ENCODE data around the gene ARRDC3.

The ARRDC3 gene

DNA sequence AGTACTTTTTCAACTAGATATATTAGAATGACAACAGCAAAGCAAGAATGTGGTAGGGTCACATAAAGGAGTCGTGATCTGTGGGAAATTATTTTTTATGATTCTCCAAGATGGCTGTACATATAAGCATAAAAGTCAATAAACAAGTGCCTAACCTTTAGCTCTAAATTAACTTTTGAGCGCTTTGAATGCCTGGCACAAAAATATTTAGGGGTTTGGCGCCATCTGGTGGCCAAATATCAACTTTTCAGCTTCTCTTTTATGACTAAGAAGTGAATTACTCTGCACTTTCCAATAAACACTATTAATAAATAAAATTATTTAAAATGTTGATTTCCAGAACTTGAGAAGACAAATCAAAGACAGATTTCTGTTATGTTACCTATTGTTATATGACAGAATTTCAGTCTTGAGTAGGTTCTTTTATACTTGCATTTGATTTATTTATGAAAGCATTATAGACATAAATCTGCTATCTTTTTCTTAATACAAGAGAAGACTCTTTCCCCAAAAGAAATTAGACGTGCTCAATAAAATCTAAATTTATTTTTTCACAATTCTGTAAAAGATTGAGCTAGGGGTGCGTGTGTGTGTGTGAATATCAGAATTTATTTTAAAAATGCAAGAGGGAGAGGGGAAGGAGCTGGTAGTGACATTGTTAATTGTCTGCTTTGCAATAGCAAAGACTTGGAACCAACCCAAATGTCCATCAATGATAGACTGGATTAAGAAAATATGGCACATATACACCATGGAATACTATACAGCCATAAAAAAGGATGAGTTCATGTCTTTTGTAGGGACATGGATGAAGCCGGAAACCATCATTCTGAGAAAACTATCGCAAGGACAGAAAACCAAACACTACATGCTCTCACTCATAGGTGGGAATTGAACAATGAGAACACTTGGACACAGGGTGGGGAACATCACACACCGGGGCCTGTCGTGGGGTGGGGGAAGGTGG is 36.7 kb upstream of the ARRDC3 start:
- Histone ChIP-seq H3K9me3 (ENCODE audit: control insufficient read depth, insufficient read depth, low read depth, low read length) (no peaks in the 10 kb centered on the region), H3K4me1 (ENCODE audit: control insufficient read depth, insufficient read depth, low read length) (peaks cover 3% of the 10 kb centered on the region), H3K27ac (ENCODE audit: extremely low read depth, low read depth, low read length) (no peak overlapping the region), H3K4me3 (ENCODE audit: low read depth, low read length) (no peak overlapping the region), H3K36me3 (ENCODE audit: control insufficient read depth in 2 of 2, insufficient read depth in 1 of 2, low read length in 2 of 2) (no peaks in the 10 kb centered on the region)
- ChIA-PET CTCF (interaction anchor here (0.6 to 7.6 kb wide), 53 partner anchors 9 to 1203 kb away, joined by 3 to 98 read pairs (median 4); no protein-coding TSS in a partner anchor), POLR2A (interaction anchor here (1.3 kb wide), 1 partner anchor 39 kb away, joined by 13 read pairs; no protein-coding TSS in a partner anchor)
- TF ChIP-seq ZBTB49 (tag by site-specific recombination; IDR thresholded peaks at IDR 0.05; ENCODE audit: low read depth) (no peak), ZNF544 (tag by site-specific recombination; IDR thresholded peaks at IDR 0.05) (no peak), ZSCAN30 (tag by site-specific recombination; IDR thresholded peaks at IDR 0.05) (0 out of 2 replicates have a peak, but pooled peaks have one; percentile 32), ZNF660 (tag by site-specific recombination; IDR thresholded peaks at IDR 0.05) (0 out of 2 replicates have a peak, but pooled peaks have one; percentile 37), KLF7 (tag by site-specific recombination; IDR thresholded peaks at IDR 0.05; ENCODE audit: borderline replicate concordance) (no peak), SP3 (tag by site-specific recombination; IDR thresholded peaks at IDR 0.05) (no peak), ZNF37A (tag by site-specific recombination; IDR thresholded peaks at IDR 0.05) (no peak), PRDM6 (tag by site-specific recombination; IDR thresholded peaks at IDR 0.05) (peak; percentile 35; the same call in 1 of the 2 replicates), ZFP37 (tag by site-specific recombination; IDR thresholded peaks at IDR 0.05) (no peak), ZNF366 (tag by site-specific recombination; conservative IDR thresholded peaks at IDR 0.05) (no peak), ZNF654 (tag by site-specific recombination; IDR thresholded peaks at IDR 0.05; ENCODE audit: low read depth) (peak; percentile 74), ZSCAN16 (tag by site-specific recombination; IDR thresholded peaks at IDR 0.05) (no peak), IKZF3 (tag by site-specific recombination; IDR thresholded peaks at IDR 0.05) (no peak), ZNF350 (tag by site-specific recombination; IDR thresholded peaks at IDR 0.05) (no peak), ZNF146 (tag by site-specific recombination; IDR thresholded peaks at IDR 0.05) (peak; percentile 98), PRDM1 (tag by site-specific recombination; IDR thresholded peaks at IDR 0.05) (peak; percentile 26; the same call in 1 of the 2 replicates)
- TF ChIP-seq, protein P1, sequence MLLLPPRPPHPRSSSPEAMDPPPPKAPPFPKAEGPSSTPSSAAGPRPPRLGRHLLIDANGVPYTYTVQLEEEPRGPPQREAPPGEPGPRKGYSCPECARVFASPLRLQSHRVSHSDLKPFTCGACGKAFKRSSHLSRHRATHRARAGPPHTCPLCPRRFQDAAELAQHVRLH (tag by site-specific recombination; IDR thresholded peaks at IDR 0.05): peak; percentile 73
- TF ChIP-seq, protein P2, sequence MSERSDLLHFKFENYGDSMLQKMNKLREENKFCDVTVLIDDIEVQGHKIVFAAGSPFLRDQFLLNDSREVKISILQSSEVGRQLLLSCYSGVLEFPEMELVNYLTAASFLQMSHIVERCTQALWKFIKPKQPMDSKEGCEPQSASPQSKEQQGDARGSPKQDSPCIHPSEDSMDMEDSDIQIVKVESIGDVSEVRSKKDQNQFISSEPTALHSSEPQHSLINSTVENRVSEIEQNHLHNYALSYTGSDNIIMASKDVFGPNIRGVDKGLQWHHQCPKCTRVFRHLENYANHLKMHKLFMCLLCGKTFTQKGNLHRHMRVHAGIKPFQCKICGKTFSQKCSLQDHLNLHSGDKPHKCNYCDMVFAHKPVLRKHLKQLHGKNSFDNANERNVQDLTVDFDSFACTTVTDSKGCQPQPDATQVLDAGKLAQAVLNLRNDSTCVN (tag by site-specific recombination; optimal IDR thresholded peaks at IDR 0.05): no peak

- Histone ChIP-seq H3K27ac (ENCODE audit: extremely low read depth, low read depth, low read length) (no peak overlapping the region), H3K4me1 (ENCODE audit: control insufficient read depth, insufficient read depth, low read length) (peaks cover 3% of the 10 kb centered on the region), H3K4me3 (ENCODE audit: low read depth, low read length) (no peak overlapping the region), H3K9me3 (ENCODE audit: control insufficient read depth, insufficient read depth, low read depth, low read length) (no peaks in the 10 kb centered on the region), H3K36me3 (ENCODE audit: control insufficient read depth in 2 of 2, insufficient read depth in 1 of 2, low read length in 2 of 2) (no peaks in the 10 kb centered on the region)
- ChIA-PET POLR2A (interaction anchor here (1.3 kb wide), 1 partner anchor 38 kb away, joined by 13 read pairs; no protein-coding TSS in a partner anchor), CTCF (interaction anchor here (0.6 to 7.6 kb wide), 44 partner anchors 9 to 1039 kb away, joined by 3 to 98 read pairs (median 4); no protein-coding TSS in a partner anchor)
- TF ChIP-seq, protein P3, sequence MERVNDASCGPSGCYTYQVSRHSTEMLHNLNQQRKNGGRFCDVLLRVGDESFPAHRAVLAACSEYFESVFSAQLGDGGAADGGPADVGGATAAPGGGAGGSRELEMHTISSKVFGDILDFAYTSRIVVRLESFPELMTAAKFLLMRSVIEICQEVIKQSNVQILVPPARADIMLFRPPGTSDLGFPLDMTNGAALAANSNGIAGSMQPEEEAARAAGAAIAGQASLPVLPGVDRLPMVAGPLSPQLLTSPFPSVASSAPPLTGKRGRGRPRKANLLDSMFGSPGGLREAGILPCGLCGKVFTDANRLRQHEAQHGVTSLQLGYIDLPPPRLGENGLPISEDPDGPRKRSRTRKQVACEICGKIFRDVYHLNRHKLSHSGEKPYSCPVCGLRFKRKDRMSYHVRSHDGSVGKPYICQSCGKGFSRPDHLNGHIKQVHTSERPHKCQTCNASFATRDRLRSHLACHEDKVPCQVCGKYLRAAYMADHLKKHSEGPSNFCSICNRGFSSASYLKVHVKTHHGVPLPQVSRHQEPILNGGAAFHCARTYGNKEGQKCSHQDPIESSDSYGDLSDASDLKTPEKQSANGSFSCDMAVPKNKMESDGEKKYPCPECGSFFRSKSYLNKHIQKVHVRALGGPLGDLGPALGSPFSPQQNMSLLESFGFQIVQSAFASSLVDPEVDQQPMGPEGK (tag by site-specific recombination; IDR thresholded peaks at IDR 0.05): no peak
- TF ChIP-seq ZNF24 (tag by site-specific recombination; IDR thresholded peaks at IDR 0.05) (no peak), ZNF16 (tag by site-specific recombination; IDR thresholded peaks at IDR 0.05; ENCODE audit: low read depth) (no peak)
- TF ChIP-seq, protein P4, sequence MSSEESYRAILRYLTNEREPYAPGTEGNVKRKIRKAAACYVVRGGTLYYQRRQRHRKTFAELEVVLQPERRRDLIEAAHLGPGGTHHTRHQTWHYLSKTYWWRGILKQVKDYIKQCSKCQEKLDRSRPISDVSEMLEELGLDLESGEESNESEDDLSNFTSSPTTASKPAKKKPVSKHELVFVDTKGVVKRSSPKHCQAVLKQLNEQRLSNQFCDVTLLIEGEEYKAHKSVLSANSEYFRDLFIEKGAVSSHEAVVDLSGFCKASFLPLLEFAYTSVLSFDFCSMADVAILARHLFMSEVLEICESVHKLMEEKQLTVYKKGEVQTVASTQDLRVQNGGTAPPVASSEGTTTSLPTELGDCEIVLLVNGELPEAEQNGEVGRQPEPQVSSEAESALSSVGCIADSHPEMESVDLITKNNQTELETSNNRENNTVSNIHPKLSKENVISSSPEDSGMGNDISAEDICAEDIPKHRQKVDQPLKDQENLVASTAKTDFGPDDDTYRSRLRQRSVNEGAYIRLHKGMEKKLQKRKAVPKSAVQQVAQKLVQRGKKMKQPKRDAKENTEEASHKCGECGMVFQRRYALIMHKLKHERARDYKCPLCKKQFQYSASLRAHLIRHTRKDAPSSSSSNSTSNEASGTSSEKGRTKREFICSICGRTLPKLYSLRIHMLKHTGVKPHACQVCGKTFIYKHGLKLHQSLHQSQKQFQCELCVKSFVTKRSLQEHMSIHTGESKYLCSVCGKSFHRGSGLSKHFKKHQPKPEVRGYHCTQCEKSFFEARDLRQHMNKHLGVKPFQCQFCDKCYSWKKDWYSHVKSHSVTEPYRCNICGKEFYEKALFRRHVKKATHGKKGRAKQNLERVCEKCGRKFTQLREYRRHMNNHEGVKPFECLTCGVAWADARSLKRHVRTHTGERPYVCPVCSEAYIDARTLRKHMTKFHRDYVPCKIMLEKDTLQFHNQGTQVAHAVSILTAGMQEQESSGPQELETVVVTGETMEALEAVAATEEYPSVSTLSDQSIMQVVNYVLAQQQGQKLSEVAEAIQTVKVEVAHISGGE (tag by site-specific recombination; conservative IDR thresholded peaks at IDR 0.05; ENCODE audit: low read depth): no peak
Observed at GRCh38 chr5:91419136-91419535, 36.0 kb upstream of the ARRDC3 start.

All from HEK293 (cell line).